HEK293 (cell line): ENCODE measurements around the gene KCNC4.

ENCODE experiments used
- CTCF ChIA-PET: fragments of 350-600 bp; formaldehyde crosslinking; extraction: SDS; loops from one replicate; lab custom pipeline; 2021; ENCODE audit warnings: antibody characterized with exemption; lab: Yijun Ruan, JAX
- POLR2A ChIA-PET: fragments of 300-600 bp; formaldehyde crosslinking; extraction: SDS; loops from one replicate; lab custom pipeline; 2020; ENCODE audit warnings: antibody characterized with exemption, inconsistent platforms; lab: Yijun Ruan, JAX
- H3K27ac ChIP-seq: fragments of 200-500 bp; sonication (Bioruptor generic); 2 replicates; pipeline ENCODE4 v1.5.1; 2014; ENCODE audit warnings: low read depth, low read length, control low read depth, inconsistent platforms; ENCODE audit errors: extremely low read depth
- H3K36me3 ChIP-seq, 2 experiments: fragments of 200-500 bp in 1 of 2; sonication (Bioruptor generic) in 1 of 2; 1 replicate in 1 of 2; 2 replicates in 1 of 2; pipeline ENCODE4 v1.5.1; 2014 to 2017; ENCODE audit warnings: inconsistent platforms in 2 of 2, low read length in 2 of 2; ENCODE audit not compliant: control insufficient read depth in 2 of 2, insufficient read depth in 1 of 2
- H3K4me1 ChIP-seq: fragments of 200-500 bp; sonication (Bioruptor generic); 2 replicates; pipeline ENCODE4 v1.5.1; 2014; ENCODE audit warnings: mild to moderate bottlenecking, low read length, inconsistent platforms; ENCODE audit not compliant: control insufficient read depth, insufficient read depth
- H3K4me3 ChIP-seq: 2 replicates; pipeline ENCODE4 v1.5.1; 2011; ENCODE audit warnings: low read depth, mild to moderate bottlenecking, control low read depth, low read length, moderate library complexity
- H3K9me3 ChIP-seq: fragments of 200-500 bp; sonication (Bioruptor generic); 2 replicates; pipeline ENCODE4 v1.5.1; 2014; ENCODE audit warnings: low read depth, low read length, inconsistent platforms; ENCODE audit not compliant: control insufficient read depth, insufficient read depth
- EGR2 ChIP-seq: fragments of 450-650 bp; formaldehyde crosslinking; IDR thresholded peaks from 2 replicates; pipeline ENCODE4 v1.5.1; 2016; ENCODE audit warnings: low read depth, missing biosample characterization, missing genetic modification characterization
- FEZF1 ChIP-seq: fragments of 450-650 bp; formaldehyde crosslinking; IDR thresholded peaks from 2 replicates; pipeline ENCODE4 v1.5.1; 2016; ENCODE audit warnings: missing biosample characterization, missing genetic modification characterization
- GLIS1 ChIP-seq: fragments of 450-650 bp; formaldehyde crosslinking; IDR thresholded peaks from 2 replicates; pipeline ENCODE4 v1.5.1; 2016; ENCODE audit warnings: missing biosample characterization, missing genetic modification characterization
- IKZF3 ChIP-seq: fragments of 450-650 bp; IDR thresholded peaks from 2 replicates; pipeline ENCODE4 v1.5.0; 2018; ENCODE audit warnings: missing biosample characterization, mild to moderate bottlenecking, missing genetic modification characterization, moderate library complexity
- MYNN ChIP-seq: fragments of 450-650 bp; formaldehyde crosslinking; IDR thresholded peaks from 2 replicates; pipeline ENCODE4 v1.5.1; 2016; ENCODE audit warnings: missing biosample characterization, missing genetic modification characterization, borderline replicate concordance
- ZBTB20 ChIP-seq: fragments of 450-650 bp; formaldehyde crosslinking; IDR thresholded peaks from 2 replicates; pipeline ENCODE4 v1.5.1; 2016; ENCODE audit warnings: missing biosample characterization, missing genetic modification characterization
- ZBTB48 ChIP-seq: fragments of 450-650 bp; formaldehyde crosslinking; IDR thresholded peaks from 2 replicates; pipeline ENCODE4 v1.5.1; 2016; ENCODE audit warnings: missing biosample characterization, missing genetic modification characterization
- ZFHX2 ChIP-seq: fragments of 450-650 bp; formaldehyde crosslinking; conservative IDR thresholded peaks from 2 replicates; pipeline ENCODE4 v1.5.1; 2016; ENCODE audit warnings: missing biosample characterization, missing genetic modification characterization
- ZFP41 ChIP-seq: fragments of 450-650 bp; formaldehyde crosslinking; IDR thresholded peaks from 2 replicates; pipeline ENCODE4 v1.5.1; 2016; ENCODE audit warnings: missing biosample characterization, missing genetic modification characterization, borderline replicate concordance
- ZIC2 ChIP-seq: fragments of 450-650 bp; formaldehyde crosslinking; IDR thresholded peaks from 2 replicates; pipeline ENCODE4 v1.5.1; 2016; ENCODE audit warnings: missing biosample characterization, missing genetic modification characterization
- ZNF24 ChIP-seq: fragments of 450-650 bp; formaldehyde crosslinking; IDR thresholded peaks from 2 replicates; pipeline ENCODE4 v1.5.1; 2016; ENCODE audit warnings: missing biosample characterization, missing genetic modification characterization
- ZNF335 ChIP-seq: fragments of 450-650 bp; formaldehyde crosslinking; conservative IDR thresholded peaks from 2 replicates; pipeline ENCODE4 v1.5.1; 2016; ENCODE audit warnings: missing biosample characterization, missing genetic modification characterization
- ZNF433 ChIP-seq: fragments of 450-650 bp; formaldehyde crosslinking; IDR thresholded peaks from 2 replicates; pipeline ENCODE4 v1.5.1; 2016; ENCODE audit warnings: missing biosample characterization, missing genetic modification characterization, low read depth
- ZNF571 ChIP-seq: fragments of 450-650 bp; formaldehyde crosslinking; IDR thresholded peaks from 2 replicates; pipeline ENCODE4 v1.5.0; 2017; ENCODE audit warnings: missing biosample characterization, missing genetic modification characterization
- ZNF610 ChIP-seq: fragments of 450-650 bp; formaldehyde crosslinking; IDR thresholded peaks from 2 replicates; pipeline ENCODE4 v1.5.1; 2016; ENCODE audit warnings: missing biosample characterization, missing genetic modification characterization, borderline replicate concordance
- TF ChIP-seq, protein P1 (sequence below): fragments of 450-650 bp; IDR thresholded peaks from 2 replicates; pipeline ENCODE4 v1.5.1; 2018; ENCODE audit warnings: missing biosample characterization, missing genetic modification characterization

KCNC4 gene

DNA sequence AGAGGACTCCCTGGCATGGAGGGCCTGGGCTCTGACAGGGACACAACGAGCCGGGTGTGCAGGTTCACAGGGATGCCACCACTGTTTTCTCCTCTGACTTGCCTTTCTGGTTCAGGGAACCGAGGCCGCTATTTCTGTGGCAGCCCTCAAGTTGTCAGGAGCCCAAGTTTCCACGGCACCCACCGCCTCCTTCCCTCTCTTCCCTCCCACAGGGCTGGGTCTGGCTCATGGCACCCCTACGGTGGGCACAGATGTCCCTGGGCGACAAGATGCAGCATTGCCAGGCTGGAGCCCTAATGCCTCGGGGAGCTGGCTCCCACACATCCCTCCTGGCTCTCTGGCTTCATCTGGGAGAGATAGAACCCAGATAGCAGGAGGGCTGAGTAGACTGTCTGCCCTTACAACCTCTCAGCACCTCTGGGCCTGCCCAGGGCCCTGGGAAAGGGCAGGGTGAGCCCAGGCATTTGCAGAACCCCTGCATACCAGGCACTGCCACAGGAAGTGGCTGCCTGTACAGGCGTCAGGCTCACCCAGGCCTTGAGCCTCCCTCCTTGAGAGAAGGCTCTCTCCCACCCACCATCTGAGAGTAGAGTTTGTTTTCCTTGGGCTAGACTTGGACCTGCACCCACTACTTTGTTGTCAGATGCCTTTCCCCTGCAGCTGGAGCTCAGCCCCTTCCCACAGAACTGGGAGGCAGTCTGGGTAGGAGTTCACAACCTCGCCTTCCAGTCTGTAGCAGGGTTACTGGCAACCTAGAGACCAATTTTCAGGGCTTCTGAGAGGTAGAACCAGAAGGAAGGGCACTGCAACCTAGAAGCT lies 20.5 kb downstream of the KCNC4 start:
- Histone ChIP-seq H3K9me3 (no peaks in the 10 kb centered on the region), H3K27ac (no peak overlapping the region), H3K36me3 (peaks cover 0 to 94% of the 10 kb centered on the region in 2 experiments; a peak in 1 of 3 replicates), H3K4me3 (no peak overlapping the region), H3K4me1 (peaks cover 1% of the 10 kb centered on the region; the same call in 1 of the 2 replicates)
- POLR2A ChIA-PET = no interaction called here
- CTCF ChIA-PET = interaction anchor here (1.9 kb wide), 1 partner anchor 23 kb away, joined by 7 read pairs; no protein-coding TSS in a partner anchor
- TF ChIP-seq ZNF335 (tag by site-specific recombination) (no peak), ZFHX2 (tag by site-specific recombination) (peak; percentile 63), FEZF1 (tag by site-specific recombination) (no peak), EGR2 (tag by site-specific recombination) (peak; percentile 81)

DNA sequence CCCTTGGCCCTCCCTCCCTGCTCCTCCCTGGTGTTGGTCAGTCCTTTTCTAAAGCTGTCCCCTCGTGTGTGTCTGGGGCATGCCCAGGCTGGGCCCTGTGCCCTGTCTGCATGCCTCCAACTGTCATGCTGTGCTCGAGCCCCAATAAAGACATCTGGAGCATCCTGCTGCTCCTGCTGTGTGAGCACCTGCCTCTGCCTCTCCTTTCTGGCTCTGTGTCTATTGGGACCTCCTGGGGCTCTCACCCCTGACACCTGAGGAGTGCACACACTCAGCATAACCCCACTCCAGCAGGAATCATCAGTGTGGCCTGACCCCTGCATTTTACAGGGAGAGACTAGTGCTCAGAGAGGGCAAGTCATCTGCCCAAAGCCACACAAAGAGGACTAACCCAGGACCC lies 23.7 kb downstream of the KCNC4 start:
- Histone ChIP-seq H3K27ac (no peak overlapping the region), H3K4me3 (no peak overlapping the region), H3K4me1 (peaks cover 2% of the 10 kb centered on the region; the same call in 1 of the 2 replicates), H3K9me3 (no peaks in the 10 kb centered on the region), H3K36me3 (peaks cover 0 to 67% of the 10 kb centered on the region in 2 experiments; a peak in 1 of 3 replicates)
- CTCF ChIA-PET = no interaction called here
- TF ChIP-seq ZBTB20 (tag by site-specific recombination) (no peak), ZIC2 (tag by site-specific recombination) (peak; percentile 99)
- POLR2A ChIA-PET = no interaction called here

DNA sequence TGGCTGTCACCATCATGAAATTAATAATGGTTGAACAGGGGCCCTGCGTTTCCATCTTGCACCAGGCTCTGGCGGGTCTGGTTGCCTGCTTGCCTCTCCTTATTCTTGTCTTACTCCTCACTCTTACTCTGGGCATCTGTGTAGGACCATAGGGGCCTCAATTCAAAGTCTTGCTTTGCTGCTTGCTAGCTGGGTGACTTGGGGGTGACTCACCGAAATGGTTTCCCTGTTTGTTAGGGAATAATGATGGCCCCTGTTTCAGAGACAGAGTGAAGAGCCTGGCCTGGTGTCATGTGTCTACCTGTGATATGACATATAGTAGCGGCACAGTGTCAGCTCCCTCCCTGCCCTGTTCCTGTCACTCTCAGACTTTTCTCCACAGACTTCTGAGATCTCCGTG lies 24.6 kb downstream of the KCNC4 start:
- Histone ChIP-seq H3K4me3 (no peak overlapping the region), H3K27ac (no peak overlapping the region), H3K4me1 (peaks cover 2% of the 10 kb centered on the region; the same call in 1 of the 2 replicates), H3K9me3 (no peaks in the 10 kb centered on the region), H3K36me3 (peaks cover 0 to 59% of the 10 kb centered on the region in 2 experiments; a peak in 1 of 3 replicates)
- POLR2A ChIA-PET = no interaction called here
- no peak for TF ChIP-seq MYNN (tag by site-specific recombination)
- TF ChIP-seq ZIC2 (tag by site-specific recombination) = peak; percentile 49
- no peak for TF ChIP-seq ZNF610 (tag by site-specific recombination)
- CTCF ChIA-PET = no interaction called here

DNA sequence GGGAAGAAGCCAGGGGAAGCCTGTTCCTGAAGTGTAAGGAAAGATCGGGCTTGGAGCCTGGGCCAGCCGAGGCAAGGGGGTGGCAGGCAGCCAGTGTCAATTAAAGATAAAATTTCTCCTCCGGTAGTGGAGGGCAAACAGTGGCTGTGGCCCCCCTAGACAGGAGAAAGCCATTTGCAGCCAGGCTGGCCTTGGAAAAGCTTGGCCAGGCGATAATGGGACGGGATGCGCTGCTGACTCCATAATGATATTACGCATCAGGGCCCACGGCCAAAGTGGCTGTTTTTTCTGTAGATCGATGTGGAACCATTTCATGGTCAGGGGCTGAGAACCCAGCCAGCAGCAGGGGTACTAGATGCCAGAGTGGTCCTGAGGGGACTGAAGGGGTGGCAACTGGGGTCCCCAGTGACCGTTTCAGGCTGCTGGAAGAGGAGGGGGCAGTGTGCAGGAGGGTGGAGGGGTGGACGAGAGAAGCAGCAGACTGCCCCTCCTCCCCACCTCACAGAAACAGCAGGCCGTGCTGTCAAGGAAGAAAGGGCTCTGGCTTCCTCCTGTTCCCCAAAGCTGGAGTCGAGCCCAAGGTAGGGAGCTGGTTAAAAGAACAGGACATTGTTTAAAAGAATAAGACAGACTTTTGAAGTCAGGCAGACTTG lies 25.2 kb downstream of the KCNC4 start:
- H3K9me3 ChIP-seq = no peaks in the 10 kb centered on the region
- CTCF ChIA-PET = no interaction called here
- H3K27ac ChIP-seq = no peak overlapping the region
- H3K4me3 ChIP-seq = no peak overlapping the region
- POLR2A ChIA-PET = no interaction called here
- H3K4me1 ChIP-seq = peaks cover 2% of the 10 kb centered on the region; the same call in 1 of the 2 replicates
- peaks cover 0 to 53% of the 10 kb centered on the region in 2 experiments; a peak in 1 of 3 replicates for H3K36me3 ChIP-seq
- peak; percentile 51 for TF ChIP-seq FEZF1 (tag by site-specific recombination)
- TF ChIP-seq ZNF24 (tag by site-specific recombination) = no peak
- peak; percentile 59; the same call in 1 of the 2 replicates for TF ChIP-seq GLIS1 (tag by site-specific recombination)
- TF ChIP-seq IKZF3 = 0 out of 2 replicates have a peak, but pooled peaks have one; percentile 21
- TF ChIP-seq ZNF433 (tag by site-specific recombination) = no peak
- TF ChIP-seq ZBTB48 = peak; percentile 72
- no peak for TF ChIP-seq ZNF571 (tag by site-specific recombination)
- TF ChIP-seq, protein P1, sequence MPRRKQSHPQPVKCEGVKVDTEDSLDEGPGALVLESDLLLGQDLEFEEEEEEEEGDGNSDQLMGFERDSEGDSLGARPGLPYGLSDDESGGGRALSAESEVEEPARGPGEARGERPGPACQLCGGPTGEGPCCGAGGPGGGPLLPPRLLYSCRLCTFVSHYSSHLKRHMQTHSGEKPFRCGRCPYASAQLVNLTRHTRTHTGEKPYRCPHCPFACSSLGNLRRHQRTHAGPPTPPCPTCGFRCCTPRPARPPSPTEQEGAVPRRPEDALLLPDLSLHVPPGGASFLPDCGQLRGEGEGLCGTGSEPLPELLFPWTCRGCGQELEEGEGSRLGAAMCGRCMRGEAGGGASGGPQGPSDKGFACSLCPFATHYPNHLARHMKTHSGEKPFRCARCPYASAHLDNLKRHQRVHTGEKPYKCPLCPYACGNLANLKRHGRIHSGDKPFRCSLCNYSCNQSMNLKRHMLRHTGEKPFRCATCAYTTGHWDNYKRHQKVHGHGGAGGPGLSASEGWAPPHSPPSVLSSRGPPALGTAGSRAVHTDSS (tag by site-specific recombination) = no peak
- no peak for TF ChIP-seq ZFP41 (tag by site-specific recombination)
